Endothelial cell of umbilical vein (primary cell): Measurements from ENCODE around the gene CORO2B. TPM values are rescaled to one million over a fixed set of nuclear protein-coding genes. Genes with fewer than 3 reads are reported as not detected.

Experiments
- BruUV-seq: library from RNA; stranded (reverse); fragments of 400-500 nt; replicated peaks from 2 replicates; lab custom pipeline; 2021; lab: Mats Ljungman, UMichigan
- CTCF ChIA-PET: fragments of 300-600, 350-600 bp; sonication (Branson Sonifier 250); formaldehyde crosslinking; loops from one replicate; lab custom pipeline; 2021; ENCODE audit warnings: antibody characterized with exemption, inconsistent platforms; lab: Charles Lee
- POLR2A ChIA-PET: fragments of 300-600, 350-600 bp; sonication (Branson Sonifier 250); formaldehyde crosslinking; loops from one replicate; lab custom pipeline; 2021; ENCODE audit warnings: antibody characterized with exemption, inconsistent platforms; lab: Charles Lee
- DNase-seq: peaks from one replicate; pipeline ENCODE4 v3.0.0-alpha.2; 2011; ENCODE audit warnings: low read depth, low spot score
- FAIRE-seq: peaks from 2 replicates; lab custom pipeline; 2011; peaks lifted over from hg19 to GRCh38; lab: Jason Lieb, UNC
- H2AFZ ChIP-seq: 2 replicates; pipeline ENCODE4 v1.6.0; 2012; ENCODE audit warnings: low read depth, low read length, control low read depth, inconsistent platforms
- H3K27ac ChIP-seq: 2 replicates; pipeline ENCODE4 v1.5.1; 2011; ENCODE audit warnings: low read depth, mild to moderate bottlenecking, control low read depth, low read length, moderate library complexity; ENCODE audit not compliant: insufficient read depth
- H3K27me3 ChIP-seq, 2 experiments: 2 replicates each; pipeline versions ENCODE4 v1.6.0 to v1.6.1; 2011; ENCODE audit warnings: low read length in 2 of 2, mixed read lengths in 1 of 2; ENCODE audit not compliant: control insufficient read depth in 2 of 2, insufficient read depth in 2 of 2
- H3K36me3 ChIP-seq, 2 experiments: 2 replicates in 1 of 2; 3 replicates in 1 of 2; pipeline ENCODE4 v1.5.1; 2011; ENCODE audit warnings: low read length in 2 of 2, mild to moderate bottlenecking in 1 of 2, moderate library complexity in 1 of 2; ENCODE audit not compliant: control insufficient read depth in 2 of 2, insufficient read depth in 2 of 2; ENCODE audit errors: extremely low read depth in 1 of 2
- H3K4me1 ChIP-seq: 3 replicates; pipeline ENCODE4 v1.5.1; 2011; ENCODE audit warnings: mild to moderate bottlenecking, low read length; ENCODE audit not compliant: control insufficient read depth, insufficient read depth; ENCODE audit errors: extremely low read depth
- H3K4me2 ChIP-seq: 2 replicates; pipeline ENCODE4 v1.6.1; 2011; ENCODE audit warnings: low read length, control low read depth, mixed read lengths; ENCODE audit not compliant: insufficient read depth
- H3K4me3 ChIP-seq, 3 experiments: fragments of 200-600 bp in 1 of 3; sonication (generic), shearing (Covaris generic) in 1 of 3; replicated peaks in 1 of 3; 2 replicates each; pipeline ENCODE4 v1.5.1; 2011 to 2016; ENCODE audit warnings: control low read depth in 3 of 3, low read length in 3 of 3, mild to moderate bottlenecking in 2 of 3, inconsistent platforms in 1 of 3, low read depth in 1 of 3, moderate library complexity in 1 of 3; ENCODE audit not compliant: insufficient read depth in 1 of 3
- H3K79me2 ChIP-seq: 2 replicates; pipeline ENCODE4 v1.6.0; 2012; ENCODE audit warnings: low read length, inconsistent platforms; ENCODE audit not compliant: control insufficient read depth, insufficient read depth
- H3K9ac ChIP-seq: replicated peaks from 2 replicates; pipeline ENCODE3; 2011; ENCODE audit warnings: low read length, control low read depth; ENCODE audit not compliant: insufficient read depth; ENCODE audit errors: extremely low read depth
- H3K9me1 ChIP-seq: replicated peaks from 3 replicates; pipeline ENCODE4 v1.6.0; 2011; ENCODE audit warnings: mild to moderate bottlenecking, low read length; ENCODE audit not compliant: control insufficient read depth, insufficient read depth; ENCODE audit errors: extremely low read depth
- H3K9me3 ChIP-seq: replicated peaks from 2 replicates; pipeline ENCODE4 v1.5.1; 2012; ENCODE audit warnings: low read length, inconsistent platforms; ENCODE audit not compliant: control insufficient read depth, insufficient read depth
- H4K20me1 ChIP-seq: replicated peaks from 2 replicates; pipeline ENCODE3; 2011; ENCODE audit warnings: mild to moderate bottlenecking, low read length; ENCODE audit not compliant: control insufficient read depth, insufficient read depth; ENCODE audit errors: extremely low read depth
- CTCF ChIP-seq, 2 donors: IDR thresholded peaks; 1 replicate in 1 of 2; 2 replicates in 1 of 2; pipeline ENCODE4 v1.5.1; 2011; ENCODE audit warnings: low read length in 2 of 2, mild to moderate bottlenecking in 2 of 2, moderate library complexity in 2 of 2, control low read depth in 1 of 2, inconsistent platforms in 1 of 2, low read depth in 1 of 2; ENCODE audit not compliant: insufficient read depth in 1 of 2; ENCODE audit errors: extremely low read depth in 1 of 2
- EZH2 ChIP-seq: IDR thresholded peaks from 2 replicates; pipeline ENCODE4 v1.6.1; 2012; ENCODE audit warnings: borderline replicate concordance, low read depth, mild to moderate bottlenecking, moderate library complexity, low read length, inconsistent platforms; ENCODE audit not compliant: severe bottlenecking
- FOS ChIP-seq: IDR thresholded peaks from 2 replicates; pipeline ENCODE4 v1.6.1; 2011; ENCODE audit warnings: mild to moderate bottlenecking, low read length, moderate library complexity, borderline replicate concordance; ENCODE audit not compliant: insufficient read depth
- GATA2 ChIP-seq: IDR thresholded peaks from 2 replicates; pipeline ENCODE4 v1.7.0; 2011; ENCODE audit warnings: low read depth, mild to moderate bottlenecking, moderate library complexity, mixed read lengths, low read length; ENCODE audit not compliant: insufficient read length, insufficient read depth
- JUN ChIP-seq: IDR thresholded peaks from 2 replicates; pipeline ENCODE4 v1.6.1; 2011; ENCODE audit warnings: borderline replicate concordance, low read depth; ENCODE audit not compliant: insufficient read length, insufficient read depth
- MAX ChIP-seq: IDR thresholded peaks from 2 replicates; pipeline ENCODE4 v1.6.1; 2011; ENCODE audit not compliant: insufficient read depth, insufficient read length
- MYC ChIP-seq: IDR thresholded peaks from one replicate; pipeline ENCODE4 v1.6.1; 2011; ENCODE audit warnings: mild to moderate bottlenecking, low read depth, low read length
- POLR2A ChIP-seq: IDR thresholded peaks from 2 replicates; pipeline ENCODE4 v1.6.1; 2012; ENCODE audit warnings: low read depth, mild to moderate bottlenecking, control low read depth, low read length
- POLR2AphosphoS5 ChIP-seq: IDR thresholded peaks from 2 replicates; pipeline ENCODE4 v1.6.1; 2012; ENCODE audit warnings: low read depth, mild to moderate bottlenecking, control low read depth, low read length, moderate library complexity; ENCODE audit not compliant: insufficient read depth
- dilution Hi-C: fragments of 300-500 bp; cut with MboI; formaldehyde crosslinking; loops from one replicate; pipeline ENCODE4 v1.15.0; 2019; ENCODE audit warnings: low sequenced_read_pairs; ENCODE audit not compliant: extremely low pct_ligation_motif_present
- intact Hi-C: fragments of 100-400 bp; cut with micrococcal nuclease; formaldehyde crosslinking; loops from one replicate; pipeline ENCODE4 v1.10.0; 2022
- polyA plus RNA-seq, 4 experiments: library from polyadenylated mRNA; depleted of rRNA in 3 of 4; stranded (reverse) in 3 of 4; unstranded in 1 of 4; fragments of >200 nt; gene quantifications; 2 replicates each; pipeline versions ENCODE4 v1.2.1 to v1.2.3, GENCODE V29; 2011 to 2012; ENCODE audit warnings: missing spikeins in 1 of 4
- total RNA-seq: library from RNA; stranded (reverse); gene quantifications from 2 replicates; pipeline ENCODE4 v1.2.3, GENCODE V29; 2021

Gene CORO2B
- total and polyA plus RNA-seq, 2 donors (not counting 3 experiments of a cell fraction or from before 2014, with no cell fraction given): 2.4 to 3.7 TPM

GRCh38 chr15:68674975-68675374 is 96.2 kb downstream of the CORO2B start:
- FAIRE-seq: no peak
- CTCF ChIA-PET: interaction anchor here (1.0 to 14.4 kb wide), 13 partner anchors 9 to 368 kb away, joined by 3 to 728 read pairs (median 12); no protein-coding TSS in a partner anchor
- Histone ChIP-seq H3K36me3 (no peaks in the 10 kb centered on the region), H3K9me1 (no peaks in the 10 kb centered on the region), H3K79me2 (no peaks in the 10 kb centered on the region), H3K27ac (no peak overlapping the region), H3K9me3 (no peaks in the 10 kb centered on the region), H3K4me1 (no peaks in the 10 kb centered on the region), H2AFZ (no peak overlapping the region), H3K4me3 (no peak overlapping the region), H3K9ac (no peak overlapping the region), H3K27me3 (peaks cover 0 to 8% of the 10 kb centered on the region in 2 experiments), H3K4me2 (no peak overlapping the region), H4K20me1 (no peaks in the 10 kb centered on the region)
- peak; percentile 25 for DNase-seq
- POLR2A ChIA-PET: no interaction called here
- TF ChIP-seq MAX (no peak), GATA2 (no peak), EZH2 (no peak), FOS (no peak), POLR2A (no peak), JUN (no peak), POLR2AphosphoS5 (no peak), MYC (no peak), CTCF (IDR thresholded peaks at IDR 0.05; ENCODE audit: extremely low read depth in 1 of 2, insufficient read depth in 1 of 2, low read depth in 1 of 2, low read length in 2 of 2) (no peak)
- no TSS peak for BruUV-seq
- intact Hi-C loops (loop anchor here (1.0 to 2.0 kb wide), 7 partner anchors 24 to 422 kb away; partner anchors contain the start of gene CORO2B), dilution Hi-C loops (no loop called here)
